IPS DF 4.7 (cell line): ENCODE results near the gene ANKS4B.
"Not testable (repeated sequence)": the region's sequence is repeated elsewhere in the genome, so short reads cannot be mapped to it uniquely, and the experiment has no call there.

Experiments
- DNase-seq: peaks from one replicate; pipeline ENCODE4 v3.0.0-alpha.2; 2013; ENCODE audit warnings: low spot score; ENCODE audit errors: extremely low read depth

Gene ANKS4B

GRCh38 chr16:21289789-21290188 is 56.3 kb downstream of the ANKS4B start:
- DNase-seq: not testable (repeated sequence)

- DNase-seq: peak; percentile 87
Measured at GRCh38 chr16:21300309-21301167, 67.0 kb downstream of the ANKS4B start.

GRCh38 chr16:21301168-21301894 is 67.8 kb downstream of the ANKS4B start:
- no peak for DNase-seq

GRCh38 chr16:21301895-21302291 is 68.4 kb downstream of the ANKS4B start:
- DNase-seq: no peak

GRCh38 chr16:21302454-21302853 is 69.0 kb downstream of the ANKS4B start:
- DNase-seq: no peak

- DNase-seq: no peak
Measured at GRCh38 chr16:21302898-21303528, 69.5 kb downstream of the ANKS4B start.
